HG02588 (cell line): ENCODE measurements around the gene TEAD1.
A peak's percentile ranks its signal among the peaks of the same experiment; 100 is the strongest.

Source experiments
- ATAC-seq: cut with Tn5 transposase; IDR thresholded peaks from one replicate; pipeline ENCODE4 v1.9.1; 2021; ENCODE audit warnings: mild to moderate bottlenecking, moderate library complexity; ENCODE audit not compliant: unreplicated experiment

Gene TEAD1

DNA sequence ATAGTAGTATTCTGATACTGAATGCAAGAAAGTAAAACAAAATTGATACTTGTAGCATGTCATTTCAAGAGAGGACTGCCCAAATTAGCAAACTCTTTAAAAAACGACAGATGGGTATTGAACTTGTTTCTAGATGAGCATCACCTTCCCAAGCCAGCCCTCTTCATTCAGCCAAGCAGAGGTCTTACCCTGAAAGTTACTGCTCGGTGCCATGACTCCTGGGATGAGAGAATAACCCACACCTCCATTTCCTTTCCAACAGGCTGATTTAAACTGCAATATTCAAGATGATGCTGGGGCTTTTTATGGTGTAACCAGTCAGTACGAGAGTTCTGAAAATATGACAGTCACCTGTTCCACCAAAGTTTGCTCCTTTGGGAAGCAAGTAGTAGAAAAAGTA is 250.4 kb downstream of the TEAD1 start:
- ATAC-seq: no peak

- ATAC-seq: no peak
These were observed 251.3 kb downstream of the TEAD1 start for GRCh38 chr11:12925520-12925919.

- no peak for ATAC-seq
These were observed 253.0 kb downstream of the TEAD1 start for GRCh38 chr11:12927221-12927620.

GRCh38 chr11:12927886-12928285 is 253.7 kb downstream of the TEAD1 start:
- ATAC-seq: no peak

DNA sequence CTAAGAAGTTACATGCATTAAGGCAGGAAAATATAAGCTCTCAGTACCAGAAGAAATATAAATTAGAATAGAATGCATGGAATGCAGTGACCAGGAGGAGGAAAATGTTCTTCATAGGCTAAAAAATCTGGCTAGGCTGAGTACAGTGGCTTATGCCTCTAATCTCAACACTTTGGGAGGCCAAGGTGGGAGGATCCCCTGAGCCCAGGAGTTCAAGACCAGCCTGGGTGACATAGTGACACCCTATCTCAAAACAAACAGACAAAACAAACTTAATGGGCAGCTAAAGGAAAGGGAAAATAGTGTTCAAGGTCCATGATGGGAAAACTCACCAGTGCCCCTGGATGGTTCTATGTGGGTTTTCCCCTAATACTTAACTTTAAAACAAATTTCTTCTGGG is 256.6 kb downstream of the TEAD1 start:
- ATAC-seq: no peak

DNA sequence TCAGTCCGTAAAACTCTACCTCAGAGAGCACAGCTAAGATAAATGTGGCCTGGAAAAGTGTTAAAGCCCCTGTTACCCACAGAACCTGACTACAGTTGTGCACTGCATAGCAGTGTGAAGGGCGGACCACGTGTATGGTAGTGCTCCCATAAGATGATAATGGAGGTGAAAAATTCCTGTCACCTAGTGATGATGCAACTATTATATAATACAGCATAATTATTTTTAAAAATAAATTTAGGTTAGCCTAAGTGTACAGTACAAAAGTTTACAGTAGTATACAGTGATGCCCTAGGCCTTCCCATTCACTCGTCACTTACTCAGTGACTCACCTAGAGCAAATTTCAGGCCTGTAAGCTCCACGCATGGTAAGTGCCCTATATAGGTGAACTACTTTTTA is 258.3 kb downstream of the TEAD1 start:
- ATAC-seq: no peak

DNA sequence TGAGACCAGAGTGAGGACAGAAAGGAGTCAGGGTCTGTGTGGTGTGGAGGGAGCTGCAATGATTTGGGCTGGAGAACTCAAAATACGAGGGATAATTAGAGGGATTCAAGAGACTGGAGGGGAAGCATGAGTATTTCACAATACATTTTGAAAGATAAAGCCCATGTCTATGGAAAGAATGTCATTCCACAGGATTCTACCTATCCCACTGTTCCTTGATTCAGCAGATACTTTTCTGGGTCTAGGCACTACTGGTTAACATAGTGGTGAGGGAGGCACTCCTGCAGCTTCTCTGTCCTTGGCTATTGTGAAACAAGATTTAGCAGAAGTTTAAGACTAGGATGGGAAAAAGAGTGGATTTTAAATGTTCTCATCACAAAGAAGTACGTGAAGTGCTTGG is 262.0 kb downstream of the TEAD1 start:
- ATAC-seq: no peak

DNA sequence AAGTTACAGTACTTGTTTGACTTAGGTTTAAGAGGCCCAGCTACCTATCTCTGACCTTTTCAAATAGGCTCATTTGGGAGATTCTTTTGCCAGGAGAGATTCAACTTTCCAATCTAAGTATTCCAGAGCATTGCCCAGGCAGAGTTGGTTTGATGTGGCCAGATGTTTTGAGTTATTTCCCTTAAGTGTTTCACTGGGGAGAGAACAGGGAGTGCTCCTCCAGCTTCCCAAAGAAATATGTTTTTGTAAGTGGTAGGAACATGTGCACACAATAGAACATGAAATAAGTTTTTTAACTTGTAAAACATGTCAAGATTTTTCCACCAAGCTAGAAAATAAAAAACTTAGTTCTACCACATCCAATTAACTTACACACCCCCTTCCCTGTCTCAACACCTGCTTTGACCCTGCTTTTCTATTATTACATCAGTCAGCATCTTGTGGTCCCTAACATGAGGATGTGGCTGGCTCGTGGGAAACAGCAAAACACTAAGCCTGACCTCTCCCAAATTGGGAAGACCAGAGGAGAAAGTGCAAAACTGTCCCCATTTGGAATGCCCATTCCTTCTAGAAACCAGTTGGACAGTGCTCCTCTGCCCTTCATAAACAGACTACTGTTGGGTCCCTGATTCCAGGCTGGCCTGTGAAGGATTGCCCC is 264.5 kb downstream of the TEAD1 start:
- ATAC-seq: no peak

GRCh38 chr11:12941671-12942070 is 267.4 kb downstream of the TEAD1 start:
- no peak for ATAC-seq

DNA sequence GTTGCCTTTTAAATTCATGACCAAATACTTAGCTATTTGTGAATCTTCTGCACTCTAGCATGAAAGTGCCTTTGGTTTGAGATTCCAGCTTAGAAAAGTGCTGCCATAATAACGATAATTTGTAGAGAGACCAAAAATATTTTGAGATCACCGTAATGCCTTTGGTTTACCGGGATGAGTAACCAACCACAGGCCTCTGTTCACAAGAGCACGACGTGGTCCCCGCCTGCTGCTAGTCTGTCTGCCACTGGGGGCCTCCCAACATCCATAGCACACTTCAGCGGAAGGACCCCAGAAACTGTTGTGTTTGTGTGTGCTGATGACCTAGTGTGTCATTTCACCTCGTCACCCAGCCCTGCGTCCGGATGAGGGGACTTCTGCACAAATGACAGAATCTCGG is 267.9 kb downstream of the TEAD1 start:
- ATAC-seq: no peak

GRCh38 chr11:12943311-12943710 is 269.1 kb downstream of the TEAD1 start:
- ATAC-seq: no peak

- no peak for ATAC-seq
These were observed 270.7 kb downstream of the TEAD1 start for GRCh38 chr11:12944889-12945288.

DNA sequence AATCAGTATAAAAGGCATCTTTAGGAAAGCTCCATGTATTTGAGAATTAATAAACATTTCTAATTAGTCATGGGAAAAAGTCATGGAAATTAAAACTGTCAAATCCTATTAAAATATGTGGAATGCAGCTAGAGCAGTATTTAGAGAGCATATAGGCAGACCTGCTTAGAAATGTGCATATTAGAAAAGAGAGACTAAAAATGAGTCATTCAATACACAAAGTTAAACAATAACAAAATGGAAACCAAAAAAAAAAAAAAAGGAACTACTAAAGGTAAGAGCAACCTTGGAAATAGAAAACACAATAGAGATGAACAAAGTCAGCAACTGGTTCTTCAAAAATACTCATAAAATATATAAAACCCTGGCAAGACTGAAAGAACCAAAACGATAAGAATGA is 275.2 kb downstream of the TEAD1 start:
- ATAC-seq: no peak

DNA sequence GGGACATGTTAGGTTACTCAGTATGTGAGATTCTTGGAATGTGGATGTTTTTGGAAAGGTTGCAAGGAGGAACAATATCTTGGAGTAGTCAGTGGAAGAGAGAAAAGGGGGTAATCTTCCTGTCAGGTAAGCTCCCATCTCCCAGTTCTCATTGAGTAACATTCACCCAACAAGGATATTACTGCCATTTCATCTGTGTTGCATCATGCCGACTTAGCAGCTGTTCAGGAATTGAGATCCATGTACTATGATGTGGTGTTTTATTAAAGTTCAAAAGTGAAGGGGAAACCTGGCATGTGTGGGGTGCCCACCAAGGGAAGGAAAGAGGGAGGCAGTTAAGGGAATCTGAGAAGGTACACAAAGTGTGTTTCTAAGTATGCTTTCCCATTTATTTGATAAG is 276.4 kb downstream of the TEAD1 start:
- no peak for ATAC-seq

GRCh38 chr11:12951376-12951775 is 277.2 kb downstream of the TEAD1 start:
- no peak for ATAC-seq

DNA sequence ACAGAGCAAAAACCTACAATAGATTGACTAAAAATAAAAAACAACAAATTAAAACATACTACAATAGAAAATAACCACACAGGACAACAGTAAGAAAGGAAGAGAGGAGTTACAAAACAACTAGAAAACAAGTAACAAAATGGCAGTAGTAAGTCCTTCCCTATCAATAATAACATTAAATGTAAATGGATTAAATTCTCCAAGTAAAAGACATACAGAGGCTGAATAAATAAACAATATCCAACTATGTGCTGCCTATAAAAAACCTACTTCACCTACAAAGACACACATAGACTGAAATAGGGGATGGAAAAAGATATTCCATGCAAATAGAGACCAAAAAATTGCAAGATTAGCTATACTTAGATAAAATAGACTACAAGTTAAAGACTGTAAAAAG is 277.9 kb downstream of the TEAD1 start:
- no peak for ATAC-seq

GRCh38 chr11:12958986-12959385 is 284.8 kb downstream of the TEAD1 start:
- no peak for ATAC-seq

- no peak for ATAC-seq
These were observed 287.4 kb downstream of the TEAD1 start for GRCh38 chr11:12961615-12962014.

DNA sequence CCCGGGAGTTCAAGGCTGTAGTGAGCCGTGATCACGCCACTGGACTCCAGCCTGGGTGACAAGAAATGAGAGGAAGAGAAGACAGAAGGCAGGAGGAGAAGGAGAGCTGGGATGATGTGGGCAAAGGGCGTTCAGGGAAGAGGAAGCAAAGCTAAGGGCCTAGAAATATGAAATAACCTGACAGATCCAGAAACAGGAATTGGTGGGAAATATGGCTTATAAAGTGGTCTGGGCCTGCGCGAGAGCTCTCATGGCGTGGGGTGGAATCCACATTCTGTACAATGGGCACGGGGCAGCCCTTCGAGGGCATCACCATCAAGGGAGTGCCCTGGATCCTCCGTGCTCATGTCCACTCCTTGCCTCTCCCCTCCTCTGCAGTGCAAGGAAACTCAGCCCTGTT is 288.1 kb downstream of the TEAD1 start:
- no peak for ATAC-seq

DNA sequence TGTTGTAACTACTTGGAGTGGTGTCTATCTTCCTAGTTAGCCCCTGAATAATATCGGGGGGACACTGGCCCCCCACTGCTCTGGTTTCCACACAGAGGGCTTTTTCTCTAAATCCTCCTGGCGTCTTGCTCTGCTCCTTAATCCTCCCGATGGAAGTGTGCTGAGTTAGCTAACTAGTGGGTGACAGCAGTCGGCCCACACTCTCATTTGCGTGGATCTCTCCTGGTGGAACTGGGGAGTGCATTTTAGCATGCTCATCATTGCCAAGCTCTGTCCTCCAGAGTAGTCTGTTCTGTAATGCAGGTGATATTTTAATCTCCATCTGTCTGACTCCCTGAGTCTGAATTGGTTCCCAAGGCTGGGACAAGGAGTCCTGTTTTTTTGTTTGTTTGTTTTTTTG is 288.8 kb downstream of the TEAD1 start:
- no peak for ATAC-seq

DNA sequence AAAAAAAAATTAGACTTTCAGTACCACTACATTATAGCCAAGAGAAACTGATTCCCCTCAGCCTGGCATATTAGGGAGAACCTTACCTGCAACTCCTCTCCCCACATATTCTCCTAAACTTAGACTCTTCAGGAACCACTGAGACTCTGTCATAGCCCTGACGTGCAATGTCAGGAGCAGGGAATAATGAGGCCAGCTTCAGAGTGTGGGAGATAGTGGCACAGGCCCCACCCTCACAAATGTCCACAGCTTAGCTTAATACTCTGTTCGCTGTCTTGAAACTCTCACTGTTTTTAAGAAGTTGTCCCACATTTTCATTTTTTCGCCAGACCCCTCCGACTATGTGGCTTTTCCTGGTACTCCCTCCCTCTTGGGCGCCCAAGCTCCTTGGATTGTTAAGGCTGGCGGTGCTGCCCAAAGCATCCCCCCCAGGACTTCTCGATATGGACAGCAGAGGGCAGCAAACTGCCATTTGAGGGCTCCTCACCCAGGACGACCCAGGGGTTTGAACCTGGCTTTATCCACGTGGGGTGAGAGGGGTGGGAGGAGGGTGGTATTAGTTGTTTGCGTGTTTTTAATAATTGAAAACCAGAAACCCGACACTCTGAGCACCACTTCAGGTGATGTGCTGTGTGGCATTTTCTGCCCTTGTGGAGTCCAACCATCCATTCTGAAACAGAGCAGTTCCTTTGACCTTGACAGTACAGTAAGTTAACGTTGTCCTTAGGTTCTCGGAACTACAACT is 289.7 kb downstream of the TEAD1 start:
- peak; percentile 70 for ATAC-seq

DNA sequence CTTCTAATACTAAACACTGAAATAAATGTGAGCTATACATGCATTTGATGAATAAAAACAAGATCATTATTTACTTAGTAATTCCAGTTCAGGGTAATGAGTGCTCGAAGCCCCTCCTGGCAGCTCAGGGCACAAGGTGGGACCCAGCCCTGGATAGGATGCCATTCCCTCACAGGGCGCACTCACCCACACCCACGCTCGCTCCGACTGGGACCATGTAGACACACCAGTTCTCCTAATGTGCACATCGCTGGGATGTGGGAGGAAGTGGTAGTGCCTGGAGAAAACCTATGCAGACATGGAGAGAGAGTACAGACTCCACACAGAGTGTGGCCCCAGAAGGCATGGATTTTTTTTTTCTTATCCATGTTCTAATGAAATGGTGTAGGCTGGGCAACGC is 290.4 kb downstream of the TEAD1 start:
- no peak for ATAC-seq

DNA sequence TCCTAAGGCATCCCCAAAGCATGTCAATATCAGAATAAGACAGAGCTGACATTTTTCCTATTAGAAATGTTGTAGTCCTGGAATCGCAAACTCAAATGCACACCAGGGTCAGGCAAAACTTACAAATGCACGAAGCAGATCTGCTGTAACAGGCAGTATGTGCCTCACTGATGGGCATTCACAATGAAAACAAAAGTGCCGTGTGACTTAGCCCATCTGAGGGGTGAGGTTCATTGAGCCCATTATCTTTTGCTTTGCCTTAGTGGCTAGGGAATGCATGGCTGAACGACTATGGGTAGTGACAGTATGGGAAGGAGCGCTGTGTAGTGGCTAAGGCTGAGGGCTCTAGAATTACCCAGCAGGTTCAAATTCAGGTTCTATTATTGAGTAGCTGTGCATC is 291.8 kb downstream of the TEAD1 start:
- ATAC-seq: no peak
